Coronary artery (tissue), 2 donors: ENCODE results near the gene BBLN.

ENCODE experiments used
- DNase-seq: peaks from one replicate; pipeline ENCODE4 v3.0.0-alpha.2; 2017; ENCODE audit warnings: low spot score
- H3K27ac ChIP-seq, 2 donors: fragments of 200-600 bp; sonication (generic); one replicate each; pipeline ENCODE4 v1.5.1; 2016 to 2019
- H3K4me3 ChIP-seq: fragments of 200-600 bp; sonication (generic); 2 replicates; pipeline ENCODE4 v1.5.1; 2016; ENCODE audit warnings: mild to moderate bottlenecking, moderate library complexity
- CTCF ChIP-seq: fragments of 200-600 bp; sonication (generic); IDR thresholded peaks from one replicate; pipeline ENCODE4 v1.5.1; 2019; ENCODE audit warnings: antibody characterized with exemption

The BBLN gene

DNA sequence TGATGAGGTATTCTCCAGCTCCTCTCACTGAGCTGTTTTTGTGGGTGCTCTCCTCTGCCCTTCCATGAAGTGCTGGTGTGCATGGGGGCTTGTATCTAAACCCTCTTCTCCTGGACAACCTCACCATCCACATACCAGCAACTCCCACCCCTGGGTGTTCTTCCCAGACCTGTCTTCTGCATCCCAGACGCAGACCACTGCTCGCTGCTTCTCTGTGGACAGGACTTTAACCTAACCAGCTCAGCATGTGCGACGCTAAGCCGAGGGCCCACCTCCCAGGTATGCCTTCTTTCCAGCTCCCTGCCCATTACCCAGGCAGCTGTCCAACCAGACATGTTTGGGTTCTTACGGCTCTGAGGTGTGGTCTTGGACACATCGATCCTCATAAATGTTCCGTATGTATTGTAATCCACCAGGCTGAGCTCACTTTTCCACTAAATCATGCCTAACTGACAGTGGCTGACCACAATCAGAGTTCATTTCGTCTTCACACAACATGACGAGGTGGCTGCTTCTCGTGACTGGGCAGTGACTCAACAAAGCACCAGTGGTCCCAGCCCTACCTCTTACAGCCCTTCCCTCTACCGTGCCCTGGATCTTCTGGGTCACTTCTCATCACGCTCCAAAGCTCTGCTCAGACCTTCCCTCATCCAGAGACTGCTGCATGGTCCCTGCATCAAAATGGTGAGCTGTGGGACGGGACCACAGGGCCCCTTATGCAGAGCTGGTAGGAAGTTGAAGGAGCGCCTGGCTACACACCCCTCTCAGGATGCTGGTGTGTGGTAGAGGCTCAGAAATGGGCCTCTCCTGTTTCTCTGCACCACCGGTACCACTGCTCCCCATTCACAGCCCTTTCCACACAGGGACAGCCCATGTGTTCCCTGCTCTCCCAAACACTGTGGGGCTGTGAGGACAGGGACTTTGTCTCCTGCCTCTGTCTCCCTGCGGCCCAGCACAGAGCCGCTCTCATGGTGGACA lies 23.0 kb upstream of the BBLN start:
- no peak for DNase-seq
- H3K27ac ChIP-seq = no peak overlapping the region
- H3K4me3 ChIP-seq = no peak overlapping the region
- no peak for TF ChIP-seq CTCF

- Histone ChIP-seq H3K27ac (no peak overlapping the region), H3K4me3 (no peak overlapping the region)
- DNase-seq = no peak
- no peak for TF ChIP-seq CTCF
Observed at GRCh38 chr9:128138001-128138400, 22.1 kb upstream of the BBLN start.

GRCh38 chr9:128139621-128140020 lies 20.4 kb upstream of the BBLN start:
- no peak overlapping the region for H3K27ac ChIP-seq
- no peak for TF ChIP-seq CTCF
- no peak overlapping the region for H3K4me3 ChIP-seq
- no peak for DNase-seq

DNA sequence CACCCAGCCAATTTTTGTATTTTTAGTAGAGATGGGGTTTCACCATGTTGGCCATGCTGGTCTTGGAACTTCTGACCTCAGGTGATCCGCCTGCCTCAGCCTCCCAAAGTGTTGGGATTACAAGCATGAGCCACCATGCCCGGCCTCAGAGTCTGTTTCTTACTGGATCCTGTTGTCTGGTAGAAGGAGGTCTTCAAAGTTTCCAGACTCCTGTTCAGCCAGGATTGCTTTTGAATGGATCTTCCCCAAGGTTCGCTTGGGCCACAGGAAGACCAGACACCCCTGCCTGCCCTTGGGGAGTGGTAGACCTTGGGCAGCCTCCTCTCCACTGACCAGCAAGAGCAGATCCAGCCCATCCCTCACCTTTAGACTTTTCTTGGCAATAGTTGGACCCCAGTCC lies 18.5 kb upstream of the BBLN start:
- no peak for TF ChIP-seq CTCF
- Histone ChIP-seq H3K4me3 (no peak overlapping the region), H3K27ac (no peak overlapping the region)
- DNase-seq = no peak

- DNase-seq = no peak
- Histone ChIP-seq H3K27ac (no peak overlapping the region), H3K4me3 (no peak overlapping the region)
- TF ChIP-seq CTCF = no peak
Observed at GRCh38 chr9:128142061-128142460, 18.0 kb upstream of the BBLN start.

DNA sequence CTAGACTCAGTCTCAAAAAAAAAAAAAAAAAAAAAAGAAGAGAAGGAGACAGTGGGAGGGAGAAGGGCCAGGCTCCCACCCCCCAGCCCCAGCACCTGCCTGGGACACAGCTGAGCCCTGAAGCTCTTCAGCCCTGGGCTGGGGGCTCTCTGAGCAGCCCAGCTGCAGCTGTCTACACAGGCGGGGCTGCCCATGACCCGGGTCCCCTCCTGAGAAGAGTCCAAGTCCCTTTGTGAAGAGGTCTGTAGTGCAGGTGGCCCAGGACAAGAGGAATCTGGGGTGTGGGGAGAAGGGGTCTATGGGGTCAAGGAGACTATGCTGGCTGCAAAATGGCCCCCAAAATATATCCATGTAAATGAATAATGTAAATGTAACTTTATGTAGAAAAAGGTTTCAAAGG lies 17.5 kb upstream of the BBLN start:
- Histone ChIP-seq H3K4me3 (no peak overlapping the region), H3K27ac (no peak overlapping the region)
- no peak for TF ChIP-seq CTCF
- DNase-seq = no peak
